ENCODE measurements around the gene SLC7A9. TPM values are rescaled to one million over a fixed set of nuclear protein-coding genes. Genes with fewer than 3 reads are reported as not detected.
"Not testable (repeated sequence)": the region's sequence is repeated elsewhere in the genome, so short reads cannot be mapped to it uniquely, and the experiment has no call there.

SLC7A9 gene
- total RNA-seq, 2 donors from 2014 or later, result 0.31 to 0.73 TPM

DNA sequence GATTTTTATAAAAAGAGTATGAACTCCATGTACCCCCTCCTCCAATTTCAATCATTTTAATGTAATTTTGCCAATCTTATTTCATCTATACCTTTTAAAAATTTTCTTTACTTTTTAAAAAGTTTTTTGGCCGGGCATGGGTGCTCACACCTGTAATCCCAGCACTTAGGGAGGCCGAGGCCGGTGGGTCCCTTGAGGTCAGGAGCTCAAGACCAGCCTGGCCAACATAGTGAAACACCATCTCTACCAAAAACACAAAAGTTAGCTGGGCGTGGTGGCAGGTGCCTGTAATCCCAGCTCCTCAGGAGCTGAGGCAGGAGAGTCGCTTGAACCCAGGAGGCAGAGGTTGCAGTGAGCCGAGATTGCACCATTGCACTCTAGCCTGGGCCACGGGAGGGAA is 36.2 kb downstream of the SLC7A9 start:
- ATAC-seq; intact Hi-C loops (cut with DNase I, micrococcal nuclease); DNase-seq: not testable (repeated sequence)

DNA sequence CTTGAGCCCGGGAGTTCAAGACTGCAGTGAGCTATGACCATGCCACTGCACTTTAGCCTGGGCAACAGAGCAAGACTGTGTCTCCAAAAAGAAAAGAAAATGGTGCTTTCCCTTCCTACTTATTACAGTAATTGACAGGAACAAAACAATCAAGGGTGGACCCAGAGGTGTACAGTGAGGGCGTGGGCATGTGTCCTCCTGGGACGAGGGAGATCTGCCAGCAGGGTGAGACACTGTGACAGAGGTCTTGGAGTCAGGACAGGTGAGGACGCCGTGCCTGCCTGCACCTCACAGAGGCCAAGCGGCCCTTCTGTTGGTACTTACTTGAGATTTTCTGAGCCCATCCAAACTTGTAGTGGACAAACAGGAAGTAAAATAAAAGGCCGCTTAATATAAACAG is 36.7 kb downstream of the SLC7A9 start:
- intact Hi-C loops (cut with DNase I, micrococcal nuclease); DNase-seq: not testable (repeated sequence)
- peak; percentile 77 for ATAC-seq

DNA sequence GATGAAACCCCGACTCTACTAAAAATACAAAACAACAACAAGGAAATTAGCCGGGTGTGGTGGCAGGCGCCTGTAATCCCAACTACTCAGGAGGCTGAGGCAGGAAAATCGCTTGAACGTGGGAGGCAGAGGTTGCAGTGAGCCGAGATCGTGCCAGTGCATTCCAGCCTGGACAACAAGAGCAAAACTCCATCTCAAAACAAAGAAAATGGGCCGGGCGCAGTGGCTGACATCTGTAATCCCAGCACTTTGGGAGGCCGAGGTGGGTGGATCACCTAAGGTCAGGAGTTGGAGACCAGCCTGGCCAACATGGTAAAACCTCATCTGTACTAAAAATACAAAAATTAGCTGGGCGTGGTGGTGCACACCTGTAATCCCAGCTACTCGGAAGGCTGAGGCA is 37.5 kb downstream of the SLC7A9 start:
- intact Hi-C loops (cut with DNase I, micrococcal nuclease); ATAC-seq; DNase-seq: not testable (repeated sequence)

DNA sequence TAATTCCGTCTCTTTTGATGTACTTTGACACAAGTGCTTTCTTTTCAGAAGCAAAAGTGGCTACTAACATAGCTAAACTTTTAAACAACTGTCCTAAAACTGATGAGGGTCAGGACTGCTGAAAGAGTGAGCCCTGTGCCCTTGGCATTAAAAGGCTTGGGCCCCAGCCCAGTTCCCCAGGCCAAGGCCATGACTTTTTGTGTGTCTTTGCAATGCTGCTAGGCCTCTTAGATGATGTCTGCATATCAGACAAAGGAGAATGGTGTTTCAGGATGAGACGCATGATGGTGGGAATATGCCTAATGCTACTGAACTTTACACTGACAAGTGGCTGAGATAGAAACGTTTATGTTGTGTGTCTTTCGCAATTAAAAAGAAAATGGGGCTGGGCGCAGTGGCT is 38.0 kb downstream of the SLC7A9 start:
- intact Hi-C loops (cut with DNase I, micrococcal nuclease), result no loop called here
- no peak for ATAC-seq
- no peak for DNase-seq

- no peak for ATAC-seq
- intact Hi-C loops (cut with DNase I, micrococcal nuclease), result no loop called here
- DNase-seq, result no peak
Measured at GRCh38 chr19:32830231-32831014, 39.1 kb downstream of the SLC7A9 start.

- ATAC-seq (no peak), DNase-seq (no peak)
- intact Hi-C loops (cut with DNase I, micrococcal nuclease), result no loop called here
Measured at GRCh38 chr19:32829345-32829896, 40.1 kb downstream of the SLC7A9 start.

DNA sequence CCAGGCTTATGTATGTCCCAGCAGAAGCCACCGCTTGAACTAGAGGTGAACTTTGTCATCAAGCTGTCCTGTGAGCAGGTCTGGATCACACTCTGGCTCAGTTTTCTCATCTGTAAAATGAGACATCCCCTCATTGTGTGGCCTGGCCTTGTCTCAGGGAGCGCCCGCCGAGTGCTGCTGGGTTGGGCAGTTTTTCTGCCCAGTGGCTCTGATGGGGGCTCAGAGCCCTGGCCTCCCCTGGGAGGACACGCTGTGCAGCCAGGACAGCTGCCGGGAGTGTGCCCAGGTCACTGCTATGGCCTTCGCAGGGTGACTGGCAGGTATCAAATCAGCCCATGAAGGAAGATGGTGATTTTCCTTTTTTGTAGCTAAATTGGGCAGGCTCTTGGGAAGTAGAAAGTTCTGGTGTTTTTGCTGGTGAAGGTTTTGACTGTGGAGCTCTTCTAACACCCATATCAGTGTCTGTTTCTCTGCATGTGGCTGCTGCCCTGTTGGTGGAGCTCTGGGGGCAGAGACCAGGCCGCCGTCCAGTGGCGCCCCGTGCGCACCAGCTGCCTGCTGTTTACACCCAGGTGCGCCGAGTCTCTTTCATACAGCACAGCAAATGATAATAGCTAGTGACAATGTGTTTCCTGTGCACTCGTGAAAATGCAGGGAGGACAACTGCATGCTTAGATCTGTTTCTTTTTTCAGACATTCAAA is 40.8 kb downstream of the SLC7A9 start:
- intact Hi-C loops (cut with DNase I, micrococcal nuclease), result no loop called here
- DNase-seq, result no peak
- no peak for ATAC-seq

DNA sequence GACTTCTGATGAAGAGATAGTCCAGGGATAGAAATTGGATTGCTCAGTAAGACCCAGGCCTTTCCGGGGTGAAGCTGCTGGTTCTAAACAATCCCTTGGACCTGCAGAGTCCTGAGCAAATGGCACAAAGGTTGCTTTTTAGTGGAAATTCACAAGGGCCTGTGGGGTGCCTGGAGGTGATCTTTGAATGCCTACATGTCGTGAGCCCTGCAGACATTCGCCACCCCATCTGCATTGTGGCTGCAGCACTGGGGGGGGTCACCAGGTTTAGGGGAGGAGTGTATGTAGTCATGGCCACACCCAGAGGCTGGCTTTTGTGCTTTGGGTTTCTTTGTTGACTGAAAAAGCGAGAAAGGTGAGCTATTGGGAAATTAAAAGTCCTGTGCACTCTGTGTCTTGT is 41.4 kb downstream of the SLC7A9 start:
- DNase-seq (no peak), ATAC-seq (no peak)
- intact Hi-C loops (cut with DNase I, micrococcal nuclease), result no loop called here

- DNase-seq (no peak), ATAC-seq (no peak)
- intact Hi-C loops (cut with DNase I, micrococcal nuclease), result no loop called here
Measured at GRCh38 chr19:32824916-32825608, 44.5 kb downstream of the SLC7A9 start.

GRCh38 chr19:32824191-32824751 is 45.3 kb downstream of the SLC7A9 start:
- ATAC-seq (no peak), DNase-seq (no peak)
- intact Hi-C loops (cut with DNase I, micrococcal nuclease), result no loop called here

GRCh38 chr19:32823747-32824102 is 45.8 kb downstream of the SLC7A9 start:
- intact Hi-C loops (cut with DNase I, micrococcal nuclease), result no loop called here
- ATAC-seq (no peak), DNase-seq (no peak)

GRCh38 chr19:32822916-32823746 is 46.4 kb downstream of the SLC7A9 start:
- ATAC-seq (no peak), DNase-seq (no peak)
- intact Hi-C loops (cut with DNase I, micrococcal nuclease), result no loop called here

GRCh38 chr19:32819419-32820400 is 49.9 kb downstream of the SLC7A9 start:
- ATAC-seq (no peak), DNase-seq (no peak)
- intact Hi-C loops (cut with DNase I, micrococcal nuclease), result no loop called here

GRCh38 chr19:32818536-32818935 is 51.0 kb downstream of the SLC7A9 start:
- ATAC-seq, result no peak
- DNase-seq, result no peak
- intact Hi-C loops (cut with DNase I, micrococcal nuclease), result no loop called here

GRCh38 chr19:32817569-32818476 is 51.7 kb downstream of the SLC7A9 start:
- intact Hi-C loops (cut with DNase I, micrococcal nuclease), result no loop called here
- peak in 1 of 2 donors; percentile 15 for DNase-seq
- peak; percentile 56 for ATAC-seq

DNA sequence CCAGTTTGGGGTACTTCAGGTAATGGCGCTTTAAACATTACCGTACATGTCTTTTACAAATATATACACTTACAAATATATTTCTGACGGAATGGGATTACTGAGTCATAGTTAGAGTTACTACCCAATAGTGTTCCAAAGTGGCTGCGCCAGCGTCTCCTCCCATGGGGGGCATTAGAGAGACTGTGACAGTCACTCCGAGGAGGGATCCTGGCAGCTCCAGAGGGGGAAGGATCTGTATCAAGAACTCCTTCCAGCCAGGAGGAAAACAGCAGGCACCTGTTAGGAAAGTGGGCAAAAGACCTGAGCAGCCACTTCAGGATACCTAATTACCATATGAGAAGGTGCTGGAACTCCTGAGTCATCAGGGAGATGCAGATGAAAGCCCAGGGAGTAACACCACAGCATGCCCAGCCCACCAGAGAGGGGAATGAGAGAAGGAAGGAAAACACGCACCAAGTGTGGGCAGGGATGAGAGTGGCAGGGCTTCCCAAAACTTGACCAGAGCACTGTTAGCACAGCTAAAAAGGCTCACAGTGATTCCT is 52.9 kb downstream of the SLC7A9 start:
- intact Hi-C loops (cut with DNase I, micrococcal nuclease), result no loop called here
- DNase-seq, result no peak
- no peak for ATAC-seq
